Thymus (tissue), 14 donors: ENCODE measurements around the gene PCDHB12. TPM values are rescaled to one million over a fixed set of nuclear protein-coding genes. Genes with fewer than 3 reads are reported as not detected.
"Not testable (repeated sequence)": the region's sequence is repeated elsewhere in the genome, so short reads cannot be mapped to it uniquely, and the experiment has no call there.

Experiments
- DNase-seq, 9 donors: peaks; one replicate each; pipeline ENCODE4 v3.0.0-alpha.2; 2013; ENCODE audit warnings: low spot score in 9 of 9, low read depth in 6 of 9, missing footprints in 1 of 9
- H3K27ac ChIP-seq, 2 donors: one replicate each; pipeline ENCODE4 v1.5.1; 2013; ENCODE audit warnings: control low read depth in 1 of 2, low read depth in 1 of 2, low read length in 1 of 2, mild to moderate bottlenecking in 1 of 2, moderate library complexity in 1 of 2
- H3K27me3 ChIP-seq, 2 donors: one replicate each; pipeline ENCODE4 v1.5.1; 2013; ENCODE audit warnings: low read length in 1 of 2; ENCODE audit not compliant: control insufficient read depth in 2 of 2, insufficient read depth in 1 of 2
- H3K36me3 ChIP-seq, 2 donors: one replicate each; pipeline ENCODE4 v1.5.1; 2013; ENCODE audit warnings: low read length in 1 of 2, mild to moderate bottlenecking in 1 of 2, moderate library complexity in 1 of 2; ENCODE audit not compliant: control insufficient read depth in 2 of 2, insufficient read depth in 2 of 2
- H3K4me1 ChIP-seq, 2 donors: one replicate each; pipeline ENCODE4 v1.5.1; 2013; ENCODE audit warnings: low read length in 2 of 2; ENCODE audit not compliant: control insufficient read depth in 2 of 2, insufficient read depth in 2 of 2
- H3K4me3 ChIP-seq, 2 donors: one replicate each; pipeline ENCODE4 v1.5.1; 2013; ENCODE audit warnings: low read length in 2 of 2, control low read depth in 1 of 2, mild to moderate bottlenecking in 1 of 2
- H3K9me3 ChIP-seq, 2 donors: one replicate each; pipeline ENCODE4 v1.5.1; 2013; ENCODE audit warnings: low read length in 1 of 2, mild to moderate bottlenecking in 1 of 2; ENCODE audit not compliant: control insufficient read depth in 2 of 2, insufficient read depth in 1 of 2
- WGBS: extraction: QIAGEN DNeasy Blood & Tissue Kit; methylation state at CpG from one replicate; pipeline ENCODE4 v1.1.7; 2013; 5-methylcytosine and 5-hydroxymethylcytosine counted together
- long read RNA-seq, 10 donors: transcript quantifications; one replicate each; lab custom pipeline, GENCODE V29; 2026
- polyA plus RNA-seq: library from polyadenylated mRNA; stranded (reverse); fragments of 200-250 nt; gene quantifications from one replicate; pipeline ENCODE4 v1.2.3, GENCODE V29; 2013
- total RNA-seq: library from RNA; stranded (reverse); fragments of 120-200 nt; gene quantifications from one replicate; pipeline ENCODE4 v1.2.4, GENCODE V29; 2013
- donor health status: healthy.

PCDHB12 gene
- 0.19 TPM for total RNA-seq
- 0.18 TPM for polyA plus RNA-seq
- long read RNA-seq, donor 1: 0 reads
- long read RNA-seq, donor 2: 0 reads
- long read RNA-seq, donor 3, partial matches to known transcripts: 0 of 2 reads
- long read RNA-seq, donor 3, other reads (novel, unspliced or antisense): 0 of 2 reads
- long read RNA-seq, donor 4: 0 reads
- long read RNA-seq, donor 5, partial matches to known transcripts: 0 of 1 reads
- long read RNA-seq, donor 5, other reads (novel, unspliced or antisense): 0 of 1 reads
- long read RNA-seq, donor 6: 0 reads
- long read RNA-seq, donor 7: 0 reads
- long read RNA-seq, donor 8, partial matches to known transcripts: 0 of 1 reads
- long read RNA-seq, donor 8, other reads (novel, unspliced or antisense): 0 of 1 reads
- long read RNA-seq, donor 9, partial matches to known transcripts: 0 of 1 reads
- long read RNA-seq, donor 9, other reads (novel, unspliced or antisense): 0 of 1 reads
- long read RNA-seq, donor 10, partial matches to known transcripts: 0 of 1 reads
- long read RNA-seq, donor 10, other reads (novel, unspliced or antisense): 0 of 1 reads

GRCh38 chr5:141208478-141208877, at the start of gene PCDHB12:
Gene PCDHB12 (plus strand): TSS chr5:141208719. CDS start chr5:141208908, 189 bp downstream.
- no peak within 1 kb of the TSS for H3K27ac ChIP-seq
- H3K9me3 ChIP-seq: peaks cover 0 to 4% of the 10 kb centered on the region in 2 donors
- no peaks in the 10 kb centered on the region for H3K4me1 ChIP-seq
- H3K36me3 ChIP-seq: no peaks in the 10 kb centered on the region
- no peak for DNase-seq
- peaks cover 0 to 21% of the 10 kb centered on the region in 2 donors for H3K27me3 ChIP-seq
- 20% methylated on average over 11 of the region's 11 CpGs for WGBS
- no peak within 1 kb of the TSS for H3K4me3 ChIP-seq

DNA sequence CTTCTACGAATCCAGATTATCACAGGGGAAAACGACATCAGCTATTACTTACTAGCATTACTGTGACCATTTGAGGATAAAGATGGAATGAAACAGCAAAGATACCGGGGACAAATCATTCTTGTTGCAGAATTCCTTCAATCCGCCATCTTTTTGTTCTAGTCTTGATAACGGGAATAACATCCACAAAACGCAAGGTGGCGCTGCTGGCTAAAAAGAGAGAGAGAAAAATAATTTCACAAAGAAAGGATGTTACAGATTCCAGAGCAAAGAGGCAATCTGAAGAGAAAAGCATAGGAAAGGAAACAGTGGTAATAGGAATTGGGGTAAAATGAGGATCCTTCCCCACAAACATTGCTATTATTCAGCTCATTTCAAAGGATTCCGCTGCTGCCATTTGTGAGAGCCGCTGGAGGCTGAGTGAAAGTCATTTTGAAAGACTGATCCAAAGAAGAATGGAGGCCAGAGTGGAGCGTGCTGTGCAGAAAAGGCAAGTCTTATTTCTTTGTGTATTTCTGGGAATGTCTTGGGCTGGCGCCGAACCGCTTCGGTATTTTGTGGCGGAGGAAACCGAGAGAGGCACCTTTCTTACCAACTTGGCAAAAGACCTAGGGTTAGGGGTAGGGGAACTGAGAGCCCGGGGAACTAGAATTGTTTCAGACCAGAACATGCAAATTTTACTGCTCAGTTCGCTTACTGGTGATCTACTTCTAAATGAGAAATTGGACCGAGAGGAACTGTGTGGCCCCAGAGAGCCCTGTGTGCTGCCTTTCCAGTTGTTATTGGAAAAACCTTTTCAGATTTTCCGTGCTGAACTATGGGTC, 35.9 kb upstream of the PCDHB12 start, which contains the start of gene PCDHB7:
Gene PCDHB7, plus strand, starts transcription at position 264 of the 824 bp plus-strand sequence. Its CDS starts 192 bp downstream, at position 456.
- DNase-seq: peak in 1 of 9 donors; percentile 10
- WGBS: 36% methylated on average over 20 of the region's 20 CpGs
- Histone ChIP-seq H3K27ac (no peak within 1 kb of the TSS), H3K9me3 (peaks cover 6 to 10% of the 10 kb centered on the region in 2 donors), H3K27me3 (peaks cover 0 to 22% of the 10 kb centered on the region in 2 donors), H3K4me3 (no peak within 1 kb of the TSS), H3K4me1 (no peaks in the 10 kb centered on the region), H3K36me3 (no peaks in the 10 kb centered on the region)

DNA sequence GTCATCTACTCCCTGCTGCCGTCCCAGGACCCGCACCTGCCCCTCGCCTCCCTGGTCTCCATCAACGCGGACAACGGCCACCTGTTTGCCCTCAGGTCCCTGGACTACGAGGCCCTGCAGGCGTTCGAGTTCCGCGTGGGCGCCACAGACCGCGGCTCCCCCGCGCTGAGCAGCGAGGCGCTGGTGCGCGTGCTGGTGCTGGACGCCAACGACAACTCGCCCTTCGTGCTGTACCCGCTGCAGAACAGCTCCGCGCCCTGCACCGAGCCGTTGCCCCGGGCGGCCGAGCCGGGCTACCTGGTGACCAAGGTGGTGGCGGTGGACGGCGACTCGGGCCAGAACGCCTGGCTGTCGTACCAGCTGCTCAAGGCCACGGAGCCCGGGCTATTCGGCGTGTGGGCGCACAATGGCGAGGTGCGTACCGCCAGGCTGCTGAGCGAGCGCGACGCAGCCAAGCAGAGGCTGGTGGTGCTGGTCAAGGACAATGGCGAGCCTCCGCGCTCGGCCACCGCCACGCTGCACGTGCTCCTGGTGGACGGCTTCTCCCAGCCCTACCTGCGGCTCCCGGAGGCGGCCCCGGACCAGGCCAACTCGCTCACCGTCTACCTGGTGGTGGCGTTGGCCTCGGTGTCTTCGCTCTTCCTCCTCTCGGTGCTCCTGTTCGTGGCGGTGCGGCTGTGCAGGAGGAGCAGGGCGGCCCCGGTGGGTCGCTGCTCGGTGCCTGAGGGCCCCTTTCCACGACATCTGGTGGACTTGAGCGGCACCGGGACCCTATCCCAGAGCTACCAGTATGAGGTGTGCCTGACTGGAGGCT, 34.0 kb upstream of the PCDHB12 start:
- H3K4me3 ChIP-seq, H3K27ac ChIP-seq, H3K9me3 ChIP-seq, H3K4me1 ChIP-seq, DNase-seq, H3K36me3 ChIP-seq: not testable (repeated sequence)
- H3K27me3 ChIP-seq: peaks cover 0 to 26% of the 10 kb centered on the region in 2 donors
- 54% methylated on average over 75 of the region's 79 CpGs for WGBS

DNA sequence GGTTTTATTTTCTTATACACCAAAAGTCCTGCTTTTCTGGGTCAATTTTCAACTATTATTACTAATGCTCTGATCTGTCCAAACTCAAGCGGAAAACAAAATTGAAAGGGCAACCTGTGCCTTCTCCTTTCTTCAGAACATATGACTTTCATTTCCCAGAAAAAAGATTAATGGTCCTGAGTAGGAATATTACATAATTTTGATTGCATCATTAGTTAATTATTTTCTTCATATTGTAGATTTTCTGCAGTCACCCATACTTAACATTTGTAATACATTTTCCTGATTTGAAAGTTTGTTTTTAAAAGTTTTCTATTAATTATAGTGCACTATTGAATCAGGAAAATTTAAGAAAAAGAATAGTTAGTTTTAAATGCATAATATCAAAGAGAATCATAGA, 32.6 kb upstream of the PCDHB12 start:
- no peaks in the 10 kb centered on the region for H3K4me1 ChIP-seq
- H3K27ac ChIP-seq: no peak overlapping the region
- peaks cover 6 to 10% of the 10 kb centered on the region in 2 donors for H3K9me3 ChIP-seq
- DNase-seq: no peak
- H3K36me3 ChIP-seq: no peaks in the 10 kb centered on the region
- no peak overlapping the region for H3K4me3 ChIP-seq
- peaks cover 0 to 31% of the 10 kb centered on the region in 2 donors for H3K27me3 ChIP-seq
- WGBS: 73% methylated on average over 1 of the region's 1 CpG

GRCh38 chr5:141177577-141178191, 30.8 kb upstream of the PCDHB12 start, which contains the start of gene PCDHB8:
Gene PCDHB8 (plus strand): TSS chr5:141177790. CDS start chr5:141178035, 245 bp downstream.
- DNase-seq, H3K9me3 ChIP-seq: not testable (repeated sequence)

GRCh38 chr5:141179371-141179770, 29.1 kb upstream of the PCDHB12 start:
- H3K36me3 ChIP-seq, DNase-seq, H3K4me1 ChIP-seq, H3K4me3 ChIP-seq, H3K9me3 ChIP-seq, H3K27ac ChIP-seq: not testable (repeated sequence)
- WGBS: 50% methylated on average over 35 of the region's 39 CpGs
- H3K27me3 ChIP-seq: peaks cover 0 to 31% of the 10 kb centered on the region in 2 donors

More at GRCh38 chr5:141177577-141178191, 30.8 kb upstream of the PCDHB12 start, which contains the start of gene PCDHB8:
- WGBS: 31% methylated on average over 14 of the region's 18 CpGs
- not testable (repeated sequence) for H3K27ac ChIP-seq, H3K4me1 ChIP-seq, H3K36me3 ChIP-seq, H3K4me3 ChIP-seq
- peaks cover 0 to 35% of the 10 kb centered on the region in 2 donors for H3K27me3 ChIP-seq

DNA sequence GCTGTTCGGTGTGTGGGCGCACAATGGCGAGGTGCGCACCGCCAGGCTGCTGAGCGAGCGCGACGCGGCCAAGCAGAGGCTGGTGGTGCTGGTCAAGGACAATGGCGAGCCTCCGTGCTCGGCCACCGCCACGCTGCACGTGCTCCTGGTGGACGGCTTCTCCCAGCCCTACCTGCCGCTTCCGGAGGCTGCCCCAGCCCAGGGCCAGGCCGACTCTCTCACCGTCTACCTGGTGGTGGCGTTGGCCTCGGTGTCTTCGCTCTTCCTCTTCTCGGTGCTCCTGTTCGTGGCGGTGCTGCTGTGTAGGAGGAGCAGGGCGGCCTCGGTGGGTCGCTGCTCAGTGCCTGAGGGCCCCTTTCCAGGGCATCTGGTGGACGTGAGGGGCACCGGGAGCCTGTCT, 28.6 kb upstream of the PCDHB12 start:
- H3K27me3 ChIP-seq: peaks cover 0 to 33% of the 10 kb centered on the region in 2 donors
- not testable (repeated sequence) for H3K36me3 ChIP-seq, H3K4me1 ChIP-seq, DNase-seq, H3K9me3 ChIP-seq, H3K27ac ChIP-seq, H3K4me3 ChIP-seq
- 40% methylated on average over 25 of the region's 32 CpGs for WGBS

GRCh38 chr5:141180313-141180712, 28.2 kb upstream of the PCDHB12 start:
- H3K9me3 ChIP-seq: peaks cover 2 to 6% of the 10 kb centered on the region in 2 donors
- no peak overlapping the region for H3K27ac ChIP-seq
- DNase-seq: no peak
- no peaks in the 10 kb centered on the region for H3K36me3 ChIP-seq
- no peak overlapping the region for H3K4me3 ChIP-seq
- 44% methylated on average over 1 of the region's 1 CpG for WGBS
- no peaks in the 10 kb centered on the region for H3K4me1 ChIP-seq
- H3K27me3 ChIP-seq: peaks cover 0 to 32% of the 10 kb centered on the region in 2 donors
